Mammary epithelial cell (primary cell): ENCODE measurements around the gene CYP17A1.

Experiments
- CTCF ChIP-seq, 2 donors: IDR thresholded peaks in 1 of 2; conservative IDR thresholded peaks in 1 of 2; 2 replicates each; pipeline ENCODE4 v1.5.1; 2011 to 2012; ENCODE audit warnings: inconsistent platforms in 2 of 2, low read length in 2 of 2, mild to moderate bottlenecking in 2 of 2, control low read depth in 1 of 2, low read depth in 1 of 2; ENCODE audit not compliant: insufficient read depth in 1 of 2; ENCODE audit errors: extremely low read depth in 1 of 2
- EZH2 ChIP-seq: IDR thresholded peaks from 2 replicates; pipeline ENCODE4 v1.6.1; 2012; ENCODE audit warnings: low read length, inconsistent platforms, borderline replicate concordance

GRCh38 chr10:102859911-102860310, 22.7 kb upstream of the CYP17A1 start:
- TF ChIP-seq CTCF (conservative IDR thresholded peaks at IDR 0.05 in 1 of 2, IDR thresholded peaks at IDR 0.05 in 1 of 2; ENCODE audit: extremely low read depth in 1 of 2, insufficient read depth in 1 of 2, low read depth in 1 of 2, low read length in 2 of 2) (no peak), EZH2 (no peak)
